DND-41 (cell line): ENCODE results near the gene SERPINB12.

Experiments
- ATAC-seq: fragments of 200-7000 bp; cut with Tn5 transposase; 3 replicates; pipeline ENCODE4 v1.9.1; 2021; ENCODE audit warnings: low read depth; ENCODE audit not compliant: insufficient read depth
- DNase-seq: peaks from one replicate; pipeline ENCODE4 v3.0.0-alpha.2; 2020
- H2AFZ ChIP-seq: 2 replicates; pipeline ENCODE4 v1.6.0; 2012; ENCODE audit warnings: low read depth, low read length
- H3K27ac ChIP-seq: 2 replicates; pipeline ENCODE4 v1.5.1; 2012; ENCODE audit warnings: low read length, inconsistent platforms
- H3K27me3 ChIP-seq: fragments of 200-600 bp; sonication (generic); 2 replicates; pipeline ENCODE4 v1.6.0; 2012; ENCODE audit warnings: low read length, mild to moderate bottlenecking, inconsistent platforms; ENCODE audit not compliant: insufficient read depth, poor library complexity
- H3K36me3 ChIP-seq: 2 replicates; pipeline ENCODE4 v1.5.1; 2012; ENCODE audit warnings: low read length, inconsistent platforms; ENCODE audit not compliant: insufficient read depth
- H3K4me1 ChIP-seq: 2 replicates; pipeline ENCODE4 v1.5.1; 2012; ENCODE audit warnings: mild to moderate bottlenecking, low read length; ENCODE audit not compliant: insufficient read depth
- H3K4me2 ChIP-seq: 2 replicates; pipeline ENCODE4 v1.6.0; 2012; ENCODE audit warnings: mild to moderate bottlenecking, moderate library complexity, low read length, inconsistent platforms; ENCODE audit not compliant: insufficient read depth
- H3K4me3 ChIP-seq, 2 experiments: fragments of 200-600 bp in 1 of 2; shearing (Covaris generic) in 1 of 2; 2 replicates each; pipeline ENCODE4 v1.5.1; 2012 to 2016; ENCODE audit warnings: inconsistent platforms in 2 of 2, low read length in 2 of 2, mild to moderate bottlenecking in 2 of 2, low read depth in 1 of 2, moderate library complexity in 1 of 2
- H3K79me2 ChIP-seq: 2 replicates; pipeline ENCODE4 v1.6.0; 2012; ENCODE audit warnings: low read length, inconsistent platforms; ENCODE audit not compliant: insufficient read depth
- H3K9ac ChIP-seq: 2 replicates; pipeline ENCODE4 v1.6.0; 2012; ENCODE audit warnings: low read depth, mild to moderate bottlenecking, inconsistent platforms, low read length, moderate library complexity
- H3K9me3 ChIP-seq: 2 replicates; pipeline ENCODE4 v1.5.1; 2012; ENCODE audit warnings: low read length, moderate library complexity, mild to moderate bottlenecking, inconsistent platforms; ENCODE audit not compliant: insufficient read depth, severe bottlenecking
- H4K20me1 ChIP-seq: 2 replicates; pipeline ENCODE4 v1.6.0; 2012; ENCODE audit warnings: low read length; ENCODE audit not compliant: insufficient read depth
- CTCF ChIP-seq: IDR thresholded peaks from 2 replicates; pipeline ENCODE4 v1.5.1; 2012; ENCODE audit warnings: borderline replicate concordance, low read length, moderate library complexity, mild to moderate bottlenecking; ENCODE audit not compliant: poor library complexity, severe bottlenecking; ENCODE audit errors: extremely low read depth
- EZH2 ChIP-seq: IDR thresholded peaks from 3 replicates; pipeline ENCODE4 v1.6.1; 2012; ENCODE audit warnings: borderline replicate concordance, low read depth, mild to moderate bottlenecking, moderate library complexity, low read length, inconsistent platforms; ENCODE audit not compliant: severe bottlenecking

Gene SERPINB12

GRCh38 chr18:63590966-63591695 lies 49.0 kb downstream of the SERPINB12 start:
- peaks cover 3% of the 10 kb centered on the region for H3K27me3 ChIP-seq
- no peak overlapping the region for H3K4me2 ChIP-seq
- no peaks in the 10 kb centered on the region for H3K9me3 ChIP-seq
- H4K20me1 ChIP-seq, result no peaks in the 10 kb centered on the region
- TF ChIP-seq CTCF (no peak), EZH2 (no peak)
- no peak overlapping the region for H3K4me3 ChIP-seq
- no peaks in the 10 kb centered on the region for H3K36me3 ChIP-seq
- H3K9ac ChIP-seq, result no peak overlapping the region
- no peak overlapping the region for H3K27ac ChIP-seq
- H3K79me2 ChIP-seq, result no peaks in the 10 kb centered on the region
- ATAC-seq (no peak), DNase-seq (no peak)
- H2AFZ ChIP-seq, result no peak overlapping the region
- no peaks in the 10 kb centered on the region for H3K4me1 ChIP-seq

- no peak overlapping the region for H3K27ac ChIP-seq
- no peak overlapping the region for H3K9ac ChIP-seq
- H3K4me1 ChIP-seq, result no peaks in the 10 kb centered on the region
- H3K9me3 ChIP-seq, result no peaks in the 10 kb centered on the region
- H3K27me3 ChIP-seq, result peaks cover 3% of the 10 kb centered on the region
- H3K36me3 ChIP-seq, result no peaks in the 10 kb centered on the region
- H3K4me3 ChIP-seq, result no peak overlapping the region
- ATAC-seq (no peak), DNase-seq (no peak)
- H3K4me2 ChIP-seq, result no peak overlapping the region
- no peak overlapping the region for H2AFZ ChIP-seq
- no peaks in the 10 kb centered on the region for H3K79me2 ChIP-seq
- no peaks in the 10 kb centered on the region for H4K20me1 ChIP-seq
- TF ChIP-seq CTCF, result no peak
- no peak for TF ChIP-seq EZH2
These were observed 49.6 kb downstream of the SERPINB12 start for GRCh38 chr18:63591725-63592124.

DNA sequence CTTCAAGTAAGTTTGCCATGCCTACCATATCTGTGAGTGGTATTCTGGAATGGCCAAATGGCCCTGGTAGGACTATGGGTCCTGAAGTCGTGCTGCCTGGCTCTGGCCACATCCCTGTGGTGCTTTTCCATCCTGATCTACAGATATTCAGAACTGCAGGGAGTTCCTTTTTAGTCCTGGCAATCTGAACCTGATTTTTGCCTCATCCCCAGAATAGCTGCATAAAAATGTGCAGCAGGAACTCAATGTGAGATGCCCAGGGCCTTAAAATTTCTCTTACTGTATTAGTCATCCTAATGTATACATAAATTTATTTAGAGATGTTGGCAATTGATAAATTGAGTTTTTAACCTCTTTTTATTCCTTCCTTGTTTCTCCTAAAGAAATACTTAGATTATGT lies 50.3 kb downstream of the SERPINB12 start:
- Histone ChIP-seq H3K79me2 (no peaks in the 10 kb centered on the region), H3K9me3 (no peaks in the 10 kb centered on the region), H3K27ac (no peak overlapping the region), H2AFZ (no peak overlapping the region), H3K4me2 (no peak overlapping the region), H4K20me1 (no peaks in the 10 kb centered on the region), H3K9ac (no peak overlapping the region), H3K4me1 (no peaks in the 10 kb centered on the region), H3K27me3 (peaks cover 8% of the 10 kb centered on the region), H3K36me3 (no peaks in the 10 kb centered on the region), H3K4me3 (no peak overlapping the region)
- DNase-seq (no peak), ATAC-seq (no peak)
- no peak for TF ChIP-seq CTCF
- no peak for TF ChIP-seq EZH2

- Histone ChIP-seq H2AFZ (no peak overlapping the region), H3K36me3 (no peaks in the 10 kb centered on the region), H3K9ac (no peak overlapping the region), H3K9me3 (no peaks in the 10 kb centered on the region), H3K27me3 (peaks cover 5% of the 10 kb centered on the region), H4K20me1 (no peaks in the 10 kb centered on the region), H3K4me1 (no peaks in the 10 kb centered on the region), H3K27ac (no peak overlapping the region), H3K4me2 (no peak overlapping the region), H3K4me3 (no peak overlapping the region), H3K79me2 (no peaks in the 10 kb centered on the region)
- ATAC-seq (no peak), DNase-seq (no peak)
- TF ChIP-seq CTCF (no peak), EZH2 (no peak)
These were observed 54.8 kb downstream of the SERPINB12 start for GRCh38 chr18:63596964-63597363.
